IPS-18c (cell line): ENCODE data around the gene PPAN.

Experiments
- H3K4me3 ChIP-seq: 2 replicates; pipeline ENCODE4 v1.7.0; 2013; ENCODE audit warnings: low read depth, mild to moderate bottlenecking, low read length, moderate library complexity; ENCODE audit not compliant: insufficient read depth
- H3K9me3 ChIP-seq: one replicate; pipeline ENCODE4 v1.6.1; 2013; ENCODE audit warnings: mild to moderate bottlenecking, low read length, moderate library complexity; ENCODE audit not compliant: control insufficient read depth, insufficient read depth

Gene PPAN

GRCh38 chr19:10110076-10110971 is 4.2 kb downstream of the PPAN start:
- Histone ChIP-seq H3K4me3 (no peak overlapping the region), H3K9me3 (no peaks in the 10 kb centered on the region)

- Histone ChIP-seq H3K4me3 (no peak overlapping the region), H3K9me3 (no peaks in the 10 kb centered on the region)
Measured at GRCh38 chr19:10110972-10111317, 4.8 kb downstream of the PPAN start.

GRCh38 chr19:10111405-10111811 is 5.2 kb downstream of the PPAN start, which contains the start of gene P2RY11:
P2RY11 (plus strand) TSS chr19:10111693; CDS start chr19:10111722, 29 bp downstream.
- H3K9me3 ChIP-seq: no peaks in the 10 kb centered on the region
- H3K4me3 ChIP-seq: no peak within 1 kb of the TSS

GRCh38 chr19:10112037-10112761 is 6.0 kb downstream of the PPAN start:
- no peak overlapping the region for H3K4me3 ChIP-seq
- no peaks in the 10 kb centered on the region for H3K9me3 ChIP-seq

GRCh38 chr19:10112895-10113591 is 6.9 kb downstream of the PPAN start:
- no peak overlapping the region for H3K4me3 ChIP-seq
- no peaks in the 10 kb centered on the region for H3K9me3 ChIP-seq

- no peak overlapping the region for H3K4me3 ChIP-seq
- no peaks in the 10 kb centered on the region for H3K9me3 ChIP-seq
Measured at GRCh38 chr19:10113592-10113963, 7.4 kb downstream of the PPAN start.

- H3K9me3 ChIP-seq: no peaks in the 10 kb centered on the region
- no peak overlapping the region for H3K4me3 ChIP-seq
Measured at GRCh38 chr19:10113964-10114650, 7.9 kb downstream of the PPAN start.

- H3K4me3 ChIP-seq: no peak overlapping the region
- H3K9me3 ChIP-seq: no peaks in the 10 kb centered on the region
Measured at GRCh38 chr19:10114651-10115391, 8.7 kb downstream of the PPAN start.

- no peaks in the 10 kb centered on the region for H3K9me3 ChIP-seq
- H3K4me3 ChIP-seq: no peak overlapping the region
Measured at GRCh38 chr19:10115392-10116084, 9.4 kb downstream of the PPAN start.

- Histone ChIP-seq H3K4me3 (no peak overlapping the region), H3K9me3 (no peaks in the 10 kb centered on the region)
Measured at GRCh38 chr19:10116085-10116865, 10.1 kb downstream of the PPAN start.

- Histone ChIP-seq H3K4me3 (no peak overlapping the region), H3K9me3 (no peaks in the 10 kb centered on the region)
Measured at GRCh38 chr19:10116866-10117616, 10.9 kb downstream of the PPAN start.

- H3K4me3 ChIP-seq: peak overlapping the region; percentile 99
- H3K9me3 ChIP-seq: no peaks in the 10 kb centered on the region
Measured at GRCh38 chr19:10118960-10119359, 12.8 kb downstream of the PPAN start.

- no peak overlapping the region for H3K4me3 ChIP-seq
Measured at GRCh38 chr19:10120538-10121189, 14.5 kb downstream of the PPAN start.

GRCh38 chr19:10122045-10122444 is 15.9 kb downstream of the PPAN start:
- no peaks in the 10 kb centered on the region for H3K9me3 ChIP-seq
- no peak overlapping the region for H3K4me3 ChIP-seq

More at GRCh38 chr19:10120538-10121189, 14.5 kb downstream of the PPAN start:
- no peaks in the 10 kb centered on the region for H3K9me3 ChIP-seq
